Measurements from ENCODE around the gene ARMC9.
"Not testable (repeated sequence)": the region's sequence is repeated elsewhere in the genome, so short reads cannot be mapped to it uniquely, and the experiment has no call there.

ARMC9 gene

DNA sequence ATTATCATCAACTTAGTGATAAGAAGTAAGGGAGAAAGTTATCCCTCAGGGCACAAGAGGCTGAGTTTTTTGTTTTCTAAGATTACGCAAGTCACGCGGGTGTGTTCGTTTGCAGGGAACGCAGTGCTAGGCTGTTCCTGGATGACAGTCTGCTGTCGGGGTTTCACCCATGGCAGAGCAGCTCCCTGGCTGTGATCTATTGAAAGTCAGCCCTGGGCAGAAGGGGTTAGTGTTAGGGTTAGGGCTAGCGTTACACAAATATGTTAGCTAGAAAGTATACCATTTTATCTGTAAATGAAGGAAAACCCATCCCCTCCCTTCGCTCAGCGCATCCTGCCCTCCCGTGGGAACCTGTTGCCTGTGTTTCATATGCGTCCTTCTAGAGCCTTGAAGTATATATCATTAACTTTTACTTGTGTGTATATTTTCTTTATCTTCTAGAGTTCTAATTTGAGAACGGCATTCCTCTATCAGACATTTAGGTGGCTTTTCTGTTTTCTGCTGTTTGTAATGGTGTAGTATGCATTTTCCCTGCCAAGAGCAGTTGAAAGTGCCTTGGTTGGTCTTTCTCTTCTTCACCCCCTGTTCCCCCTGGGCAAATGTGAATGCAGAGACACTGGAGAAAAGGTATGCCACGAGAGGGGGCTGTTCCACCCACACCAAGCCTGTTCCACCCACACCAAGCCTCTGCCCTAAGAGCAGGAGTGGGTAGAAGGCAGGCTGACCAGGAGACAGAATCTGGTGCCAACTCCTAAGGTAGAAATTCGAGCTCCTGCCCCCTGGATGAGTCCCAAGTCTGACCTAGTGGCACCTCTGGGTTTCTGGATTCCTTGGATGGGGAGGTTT lies 47.0 kb downstream of the ARMC9 start:
- DNase-seq: no peak

DNA sequence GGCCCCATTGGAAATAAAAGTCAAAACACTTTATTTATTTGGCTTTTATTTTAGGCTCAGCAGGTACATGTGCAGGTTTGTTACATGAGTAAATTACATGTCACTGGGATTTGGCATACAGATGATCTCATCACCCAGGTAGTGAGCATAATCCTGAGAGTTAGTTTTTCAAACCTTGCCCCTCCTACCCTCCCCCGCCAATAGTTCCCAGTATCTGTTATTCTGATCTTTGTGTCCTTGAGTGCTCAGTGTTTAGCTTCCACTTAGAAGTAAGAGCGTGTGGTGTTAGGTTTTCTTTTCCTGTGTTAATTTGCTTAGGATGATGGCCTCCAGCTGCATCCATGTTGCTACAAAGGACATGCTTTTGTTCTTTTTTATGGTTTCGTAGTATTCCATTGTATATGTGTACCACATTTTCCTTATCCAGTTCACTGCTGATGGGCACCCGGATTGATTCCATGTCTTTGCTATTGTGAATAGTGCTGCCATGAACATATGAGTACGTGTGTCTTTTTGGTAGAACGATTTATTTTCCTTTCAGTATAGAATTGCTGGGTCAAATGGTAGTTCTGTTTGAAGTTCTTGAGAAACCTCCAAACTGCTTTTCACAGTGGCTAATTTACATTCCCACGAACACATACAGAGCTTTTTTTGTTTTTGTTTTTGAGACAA lies 47.9 kb downstream of the ARMC9 start:
- no peak for DNase-seq

DNA sequence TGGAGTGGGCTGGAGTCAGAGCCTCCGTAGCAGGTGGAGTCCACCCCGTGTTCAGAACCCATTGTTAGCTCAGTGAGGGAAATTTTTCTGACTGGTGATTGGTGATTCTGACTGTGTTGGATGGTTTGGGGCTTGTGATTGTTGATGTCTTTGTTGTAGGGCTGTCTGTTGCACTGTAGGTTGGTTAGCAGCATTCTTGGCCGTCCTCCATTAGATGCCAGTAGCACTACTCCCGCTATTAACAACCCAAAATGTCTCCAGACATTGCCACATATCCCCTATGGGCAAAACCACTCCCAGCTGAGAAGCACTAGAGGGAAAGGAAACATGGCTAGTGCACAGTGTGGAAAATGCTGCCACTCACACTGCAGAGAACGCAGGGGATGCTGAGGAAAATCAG lies 51.7 kb downstream of the ARMC9 start:
- no peak for DNase-seq

DNA sequence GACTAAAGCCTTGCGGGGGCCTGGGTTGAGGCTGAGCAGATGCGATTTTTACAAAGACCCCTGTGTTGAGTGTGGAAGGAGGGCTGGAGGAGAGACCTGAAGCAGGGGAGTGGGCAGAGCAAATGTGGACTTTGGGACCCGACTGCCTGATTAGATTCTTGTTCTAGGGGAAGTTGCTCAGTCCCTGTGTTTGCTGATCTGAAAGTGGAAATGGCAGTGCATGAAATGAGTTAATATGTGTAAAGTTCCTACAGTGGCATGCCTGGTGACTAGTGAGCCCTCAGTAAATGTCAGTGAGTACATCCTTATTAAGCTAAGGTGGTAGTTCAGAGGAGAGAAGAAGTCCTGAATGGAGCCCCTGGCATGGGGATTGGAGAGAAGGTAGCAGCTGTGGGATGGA lies 52.3 kb downstream of the ARMC9 start:
- DNase-seq: no peak

DNA sequence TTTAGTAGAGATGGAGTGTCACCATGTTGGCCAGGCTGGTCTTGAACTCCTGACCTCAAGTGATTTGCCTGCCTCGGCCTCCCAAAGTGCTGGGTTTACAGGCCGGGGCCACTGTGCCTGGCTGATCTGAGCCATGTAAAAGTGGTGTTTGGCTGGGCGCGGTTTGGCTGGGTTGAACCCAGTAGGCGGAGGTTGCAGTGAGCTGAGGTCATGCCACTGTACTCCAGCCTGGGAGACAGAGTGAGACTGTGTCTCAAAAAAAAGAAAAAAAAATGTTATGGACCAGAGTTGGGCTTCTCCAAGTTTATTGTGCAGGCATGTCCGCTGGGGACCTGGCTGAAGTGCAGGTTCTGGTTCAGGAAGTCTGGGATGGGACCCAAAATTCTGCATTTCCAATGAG lies 54.9 kb downstream of the ARMC9 start:
- DNase-seq: not testable (repeated sequence)

DNA sequence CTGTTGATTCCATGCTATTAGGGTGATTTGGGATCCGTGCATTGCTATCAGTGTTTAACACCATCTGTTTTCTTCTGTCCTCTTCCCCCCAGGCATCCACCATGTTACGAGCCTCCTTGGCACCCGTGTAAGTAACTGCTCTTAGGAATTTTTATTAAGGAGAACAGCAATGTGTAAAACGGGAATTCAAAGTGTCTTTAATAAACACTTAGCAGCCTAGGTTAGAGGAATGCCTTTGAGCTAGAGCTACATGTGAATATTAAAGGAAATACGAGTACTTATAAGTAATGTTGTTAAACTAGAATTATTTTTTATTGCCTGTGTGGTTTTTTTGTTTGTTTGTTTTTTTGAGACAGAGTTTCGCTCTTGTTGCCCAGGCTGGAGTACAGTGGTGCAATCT lies 58.1 kb downstream of the ARMC9 start:
- no peak for DNase-seq

DNA sequence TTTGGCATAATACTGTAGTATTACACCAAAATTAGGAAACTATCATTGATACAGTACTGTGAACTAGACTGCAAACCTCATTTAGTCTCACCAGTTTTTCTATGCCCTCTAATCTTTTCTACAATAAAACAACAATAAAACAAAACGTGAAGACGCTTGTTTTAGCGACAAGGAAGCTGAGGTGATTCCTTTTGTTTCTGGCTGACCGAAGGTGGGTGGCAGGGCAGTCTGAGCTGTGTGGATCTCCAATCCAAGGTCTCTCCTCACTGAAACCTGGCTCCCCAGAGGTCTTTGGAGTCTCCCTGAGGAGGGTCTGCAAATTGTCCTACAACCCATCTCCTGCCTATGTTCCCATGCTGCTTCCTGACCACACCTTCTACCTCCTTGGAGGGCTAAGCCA lies 59.3 kb downstream of the ARMC9 start:
- DNase-seq: no peak

DNA sequence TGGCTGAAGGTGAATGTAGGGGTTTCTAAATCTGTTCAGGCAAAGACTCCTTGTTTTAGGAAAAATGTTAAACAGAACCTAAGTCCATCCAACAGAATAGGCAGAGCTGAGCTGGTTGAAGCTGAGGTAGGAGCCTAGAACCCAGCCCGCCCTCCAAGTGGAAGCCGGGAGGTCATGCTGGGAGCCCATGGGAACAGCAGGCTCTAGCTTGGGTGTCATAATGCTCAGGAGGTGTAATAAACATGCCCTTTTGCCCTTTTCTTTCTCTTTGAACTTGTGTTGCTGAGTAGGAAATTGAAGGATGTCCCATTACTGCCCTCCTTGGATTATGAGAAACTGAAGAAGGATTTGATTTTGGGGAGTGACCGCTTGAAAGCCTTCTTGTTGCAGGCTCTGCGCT lies 60.3 kb downstream of the ARMC9 start:
- no peak for DNase-seq

DNA sequence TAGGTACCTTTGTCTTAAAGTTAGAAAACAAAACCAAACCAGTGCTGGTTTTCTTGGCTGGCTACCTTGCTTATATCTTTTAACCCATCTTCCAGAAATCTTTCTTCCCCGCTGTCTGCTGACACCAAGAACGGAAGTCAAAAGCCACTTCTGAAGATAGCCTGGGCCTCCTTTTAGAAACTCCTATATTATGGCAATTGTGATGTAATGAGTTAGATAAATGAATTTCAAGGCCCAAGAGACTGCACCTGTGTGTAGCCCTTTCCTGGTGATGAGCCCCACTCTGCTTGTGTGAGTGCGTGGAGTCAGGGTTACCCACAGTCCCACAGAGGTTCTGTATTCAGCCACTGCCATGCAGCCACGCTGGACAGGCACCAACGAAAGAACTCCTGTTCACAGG lies 60.7 kb downstream of the ARMC9 start:
- DNase-seq: no peak

DNA sequence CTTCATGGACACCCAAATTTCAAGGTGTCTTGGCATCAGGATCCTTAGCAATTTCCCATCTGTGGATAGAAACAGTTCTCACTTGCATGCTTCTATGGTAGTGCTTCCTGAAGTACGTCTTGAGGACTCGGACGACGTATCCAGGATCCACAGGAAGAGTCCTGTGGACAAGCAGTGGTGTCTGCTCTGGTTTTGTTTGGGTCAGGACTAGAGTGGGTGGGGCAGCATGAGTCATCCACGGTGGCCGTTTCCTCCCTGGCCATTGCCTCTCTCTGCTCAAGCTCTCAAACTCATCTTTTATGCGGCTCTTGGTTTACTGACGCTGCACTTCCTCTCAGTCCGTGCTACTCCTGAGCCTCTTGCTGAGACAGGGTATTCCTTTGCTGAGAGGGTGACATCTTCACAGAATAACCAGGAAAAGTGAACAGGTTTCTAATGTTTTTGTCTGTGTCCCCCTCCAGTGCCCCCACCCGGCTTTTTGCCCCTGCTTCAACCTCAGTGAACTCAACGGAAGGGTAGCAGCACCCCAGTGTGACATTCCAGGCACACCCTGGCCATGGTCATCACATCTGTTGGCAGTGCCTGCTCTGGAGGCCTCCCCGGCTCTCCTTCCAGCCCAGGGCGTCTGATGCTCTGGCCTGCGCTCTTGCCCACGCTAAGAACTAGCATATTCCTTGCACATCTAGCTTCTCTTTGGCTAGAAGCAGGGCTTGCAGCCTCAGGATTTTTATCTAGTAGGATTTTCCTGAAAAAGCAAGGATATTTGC lies 62.2 kb downstream of the ARMC9 start:
- no peak for DNase-seq

DNA sequence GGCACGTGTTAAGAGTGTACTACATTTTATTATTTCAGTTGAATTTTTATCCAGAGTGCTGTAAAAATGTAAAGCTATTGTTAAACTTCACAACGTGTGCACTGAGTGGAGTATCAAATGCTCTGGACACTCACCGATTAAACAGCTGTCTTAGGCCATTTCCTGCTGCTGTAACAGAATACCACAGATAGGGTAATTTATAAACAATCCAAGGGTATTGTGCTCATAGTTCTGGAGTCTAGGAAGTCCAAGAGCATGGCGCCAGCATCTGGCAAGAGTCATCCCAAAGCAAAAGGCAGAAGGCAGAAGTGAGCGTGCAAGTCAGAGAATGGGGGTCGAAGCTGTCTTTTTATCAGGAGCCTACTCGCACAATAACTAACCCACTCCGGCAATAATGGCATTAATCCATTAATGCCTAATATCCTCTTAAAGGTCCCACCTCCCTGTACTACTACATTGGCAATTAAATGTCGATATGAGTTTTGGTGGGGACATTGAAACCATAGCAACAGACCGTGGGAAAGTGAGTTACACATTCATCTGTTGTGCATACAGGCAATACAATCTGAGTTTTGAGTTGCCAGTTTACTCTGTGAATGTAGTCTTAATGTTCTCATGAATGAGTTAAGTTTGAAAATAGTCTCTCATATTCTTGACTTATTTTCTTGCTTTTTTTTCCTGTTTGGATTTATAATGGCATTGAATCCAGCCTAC lies 64.8 kb downstream of the ARMC9 start:
- no peak for DNase-seq

DNA sequence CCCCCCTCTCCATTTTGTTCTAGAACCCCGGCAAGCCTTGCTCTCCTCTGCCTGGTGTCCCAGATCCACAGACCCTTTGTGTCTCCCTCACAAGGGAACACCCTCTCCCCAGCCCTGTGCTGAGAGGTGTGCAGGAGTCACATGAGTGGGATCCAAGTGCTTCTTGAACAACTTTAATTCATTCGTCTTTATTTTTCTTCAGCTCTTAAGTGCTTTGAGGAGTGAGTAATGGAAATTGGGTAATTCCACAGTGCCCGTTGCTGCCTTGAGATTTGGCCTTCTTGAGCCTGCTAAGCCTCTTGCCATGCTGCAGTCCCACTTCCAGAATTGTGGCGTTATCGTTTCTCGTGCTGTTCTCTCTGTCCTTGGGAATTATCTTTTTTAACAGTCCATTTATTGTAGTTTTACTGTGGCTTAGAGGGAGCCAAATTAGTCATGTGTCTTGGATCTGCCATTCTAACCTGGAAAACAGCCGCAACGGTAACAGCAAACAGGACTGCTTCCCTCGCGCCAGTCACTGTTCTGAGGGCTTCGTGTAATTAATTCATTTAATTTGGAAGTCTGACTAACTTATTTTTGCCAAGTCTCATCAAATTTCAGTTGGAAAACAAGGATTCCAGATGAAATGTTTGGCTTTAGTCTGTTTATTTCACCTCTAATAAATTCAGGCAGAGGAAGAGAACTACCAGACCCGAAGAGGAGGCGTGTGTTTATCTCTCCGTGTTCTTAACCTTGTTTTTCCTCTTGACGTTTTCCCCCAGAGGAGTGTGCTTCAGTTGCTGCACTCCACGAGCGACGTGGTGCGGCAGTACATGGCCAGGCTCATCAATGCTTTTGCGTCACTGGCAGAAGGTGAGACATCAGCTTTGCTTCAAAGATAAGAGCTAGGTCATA lies 72.0 kb downstream of the ARMC9 start:
- DNase-seq: no peak

DNA sequence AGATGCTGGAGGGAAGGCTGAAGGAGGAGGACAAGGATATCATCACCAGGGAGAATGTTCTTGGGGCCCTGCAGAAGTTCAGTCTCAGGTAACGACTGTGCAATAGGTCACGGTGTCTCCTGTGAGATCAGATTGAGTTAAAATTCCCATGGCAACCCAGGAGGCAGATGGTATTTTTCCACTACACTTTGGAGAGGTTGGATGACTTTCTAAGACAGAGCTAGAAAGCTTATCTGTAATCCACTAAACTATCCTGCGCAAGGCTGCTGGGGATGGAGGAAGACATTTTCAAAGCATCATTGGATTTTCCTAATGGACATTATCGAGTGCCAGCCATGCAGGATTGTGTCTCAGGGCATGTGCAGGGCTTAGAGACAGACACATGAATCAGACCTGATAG lies 74.6 kb downstream of the ARMC9 start:
- no peak for DNase-seq

DNA sequence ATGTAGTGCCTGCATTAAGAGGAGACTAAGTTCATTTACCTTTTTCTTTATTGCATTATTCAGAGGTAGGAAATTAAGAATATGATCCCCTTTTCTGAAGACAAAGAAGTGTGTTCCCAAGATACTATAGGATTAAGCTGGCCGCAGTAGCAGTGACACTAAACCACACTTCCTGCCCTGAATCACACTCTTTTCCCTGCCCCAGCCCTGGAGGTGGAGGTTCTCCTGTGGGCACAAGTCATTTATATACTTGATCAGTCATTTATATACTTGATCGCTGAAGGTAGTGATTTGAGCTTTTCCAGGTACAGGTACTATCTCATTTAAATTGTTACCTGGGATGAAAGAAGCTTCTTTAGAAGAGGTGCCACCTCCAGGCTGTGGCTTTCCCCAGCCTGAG lies 78.6 kb downstream of the ARMC9 start:
- no peak for DNase-seq

DNA sequence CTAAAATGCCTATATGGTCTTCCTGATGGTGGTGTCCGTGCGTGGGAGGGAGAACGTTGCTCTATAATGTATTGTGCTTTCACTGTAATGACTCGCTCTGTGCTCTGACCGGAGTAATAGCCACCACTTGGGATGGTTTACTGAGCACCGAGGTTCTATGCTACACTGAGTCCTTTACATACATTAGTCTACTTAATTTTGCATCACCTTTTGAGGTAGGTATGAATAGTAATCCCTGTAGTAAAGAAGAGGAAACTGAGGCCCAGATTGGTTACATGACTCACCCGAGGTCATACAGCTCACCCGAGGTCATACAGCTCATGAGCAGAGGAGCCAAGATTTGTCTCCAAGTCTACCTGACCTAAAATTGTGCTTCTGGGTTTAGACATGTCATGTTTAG lies 79.5 kb downstream of the ARMC9 start:
- DNase-seq: no peak

DNA sequence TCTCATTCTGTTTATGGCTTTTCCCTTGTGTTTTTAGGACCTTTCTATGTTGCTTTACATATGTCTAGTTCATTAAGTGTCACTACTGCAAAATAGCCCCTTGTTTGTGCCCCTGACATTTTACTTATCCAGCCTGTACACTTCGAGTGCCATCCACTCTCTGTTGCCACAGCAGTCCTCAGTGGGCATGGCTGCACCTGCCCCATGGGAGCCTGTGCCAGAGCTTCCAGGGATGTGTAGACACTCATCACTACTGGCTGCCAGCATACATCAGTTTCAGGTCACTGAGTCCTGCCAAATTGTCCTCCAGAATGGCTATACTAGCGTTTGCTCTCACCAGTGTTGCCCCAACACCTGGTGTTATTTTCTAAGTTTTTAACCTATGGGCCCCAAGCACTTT lies 80.4 kb downstream of the ARMC9 start:
- no peak for DNase-seq

DNA sequence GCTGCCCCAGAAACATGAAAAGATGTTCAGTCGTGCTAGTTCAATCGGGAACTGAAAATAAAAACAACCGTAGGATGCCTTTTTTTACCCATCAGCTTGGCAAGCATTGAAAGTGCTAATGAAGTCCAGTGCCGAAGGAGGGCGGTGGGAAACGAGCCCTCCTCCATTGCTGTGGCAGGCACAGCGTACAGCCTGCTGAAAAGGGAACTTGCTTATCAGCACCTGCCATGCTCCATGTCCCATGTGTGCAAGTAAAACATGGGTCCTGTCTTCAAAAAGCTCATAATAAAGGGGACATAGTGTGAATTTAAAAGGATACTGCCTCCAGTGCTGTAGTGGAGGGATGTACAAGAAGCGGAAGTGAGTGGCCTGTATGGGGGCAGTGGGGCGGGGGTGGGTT lies 82.4 kb downstream of the ARMC9 start:
- no peak for DNase-seq

DNA sequence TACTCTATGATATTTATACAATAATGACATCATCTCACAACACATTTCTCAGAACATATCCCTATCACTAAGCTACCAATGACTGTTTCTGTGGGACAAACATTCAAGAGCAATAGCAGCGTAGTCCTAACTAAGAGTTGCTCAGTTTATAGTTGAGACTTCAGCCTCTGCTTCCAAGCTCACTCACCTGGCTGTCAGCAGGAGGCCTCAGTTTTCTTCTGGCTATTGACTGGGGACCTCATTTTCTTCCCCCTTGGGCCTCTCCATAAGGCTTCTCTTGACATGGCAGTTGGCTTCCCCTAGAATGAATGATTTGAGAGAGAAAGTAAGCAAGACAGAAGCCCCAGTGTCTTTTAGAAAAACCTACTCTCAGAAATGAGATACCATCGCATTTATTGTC lies 85.9 kb downstream of the ARMC9 start:
- no peak for DNase-seq

DNA sequence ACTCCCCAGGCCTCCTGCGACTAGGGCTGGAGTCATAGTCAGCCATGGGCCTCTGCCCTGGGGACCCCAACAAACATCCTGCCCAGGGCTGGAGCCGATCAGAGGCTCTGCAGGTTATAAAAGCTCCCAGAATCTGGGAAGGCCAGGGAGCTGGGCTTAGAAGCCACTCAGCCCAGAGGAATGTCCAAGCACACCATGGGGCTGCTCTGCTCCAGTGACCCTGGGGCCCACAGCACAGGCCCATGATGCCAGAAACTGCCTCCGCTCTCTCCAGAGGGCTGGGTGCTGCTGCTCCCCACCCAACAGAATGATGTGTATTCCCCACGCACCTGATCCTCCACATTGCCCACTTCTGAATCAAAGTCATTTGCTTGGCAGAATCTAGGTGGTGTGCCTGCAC lies 88.5 kb downstream of the ARMC9 start:
- no peak for DNase-seq

DNA sequence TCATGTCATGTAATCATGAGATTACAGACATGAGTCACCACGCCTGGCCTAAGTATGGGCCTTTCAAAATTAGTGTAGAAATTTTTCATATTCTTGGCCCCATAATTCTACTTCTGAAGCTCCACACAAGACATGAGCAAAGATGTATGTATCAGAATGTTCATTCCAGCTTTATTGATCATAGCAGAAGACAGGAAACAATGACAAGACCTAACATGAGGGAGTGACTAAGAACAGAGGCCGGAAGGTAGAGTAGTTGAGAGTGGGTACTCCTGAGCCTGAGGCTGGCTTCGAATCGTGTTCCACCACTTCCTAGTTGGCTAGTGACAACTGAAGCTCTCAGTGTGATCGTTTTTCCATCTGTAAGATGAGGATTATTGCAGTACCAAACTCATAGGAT lies 89.3 kb downstream of the ARMC9 start:
- no peak for DNase-seq

DNA sequence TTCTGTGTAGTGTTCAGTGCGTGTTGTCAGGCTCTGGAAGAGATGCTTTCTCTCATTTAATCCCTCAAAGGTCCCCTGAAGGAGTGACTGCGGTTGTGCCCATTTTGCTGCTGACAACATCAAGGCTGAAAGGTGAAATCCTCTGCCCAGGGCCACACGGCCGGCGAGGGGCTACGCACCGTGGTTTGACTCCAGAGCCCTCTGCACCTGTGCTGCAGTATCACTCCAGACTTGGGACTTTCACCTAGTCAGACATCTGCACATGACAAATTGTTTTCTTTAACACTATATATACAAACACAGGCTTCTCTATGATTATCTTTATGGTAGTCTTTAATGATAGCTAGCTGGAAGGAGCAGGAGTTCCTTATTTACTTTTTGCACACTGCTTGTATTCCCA lies 90.2 kb downstream of the ARMC9 start:
- DNase-seq: no peak

DNA sequence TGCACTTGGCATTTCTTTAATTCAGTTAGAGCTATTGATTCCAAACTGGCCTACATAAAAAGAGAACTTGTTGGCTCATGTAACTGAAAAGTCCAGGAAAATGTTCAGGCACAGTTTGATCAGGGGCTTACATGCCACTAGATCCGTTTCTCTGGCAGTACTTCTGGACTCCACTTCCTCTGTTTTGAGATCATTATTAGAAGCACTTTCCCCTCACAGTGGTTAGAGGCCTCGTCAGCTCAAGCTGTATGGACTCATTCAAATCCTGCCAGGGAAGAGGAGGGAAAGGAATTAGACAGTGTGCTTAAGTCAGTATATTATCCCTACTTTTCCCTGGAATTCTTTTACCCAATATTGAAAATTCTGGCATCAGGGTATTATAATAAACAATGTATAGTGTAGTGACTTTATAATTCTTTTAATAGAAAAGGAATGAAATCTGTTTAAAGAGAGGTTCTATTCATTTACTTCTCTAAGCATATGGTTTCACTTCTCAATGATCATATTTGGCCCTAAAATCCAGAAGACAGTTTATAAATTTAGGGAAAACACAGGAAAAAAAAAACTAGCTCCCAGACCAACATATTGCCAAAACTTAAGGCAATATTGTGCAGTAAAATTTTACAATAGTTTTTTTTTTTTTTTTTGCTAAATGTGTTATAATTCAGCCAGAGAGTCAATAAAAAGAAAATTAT lies 92.0 kb downstream of the ARMC9 start:
- no peak for DNase-seq

Data from stimulated activated CD4-positive, alpha-beta T cell treated with anti-CD3 and anti-CD28 coated beads, Interleukin-4, amount 100 ng/mL, for 1 hour (primary cell).